H1 (cell line): Measurements from ENCODE around the gene SCNN1A. TPM values are rescaled to one million over a fixed set of nuclear protein-coding genes. Genes with fewer than 3 reads are reported as not detected.

ENCODE experiments used
- CTCF ChIA-PET: fragments of 300-600 bp; sonication (Branson Sonifier 250); formaldehyde crosslinking; loops from one replicate; lab custom pipeline; 2021; ENCODE audit not compliant: partially characterized antibody; lab: Charles Lee
- POLR2A ChIA-PET: fragments of 300-600 bp; sonication (Branson Sonifier 250); formaldehyde crosslinking; loops from one replicate; lab custom pipeline; 2021; ENCODE audit warnings: inconsistent platforms; ENCODE audit not compliant: partially characterized antibody; lab: Charles Lee
- DNase-seq, 2 experiments: peaks; one replicate each; pipeline versions ENCODE4 v3.0.0 to v3.0.0-alpha.2; 2010 to 2022; ENCODE audit warnings: low spot score in 2 of 2, low read depth in 1 of 2, mixed read lengths in 1 of 2
- FAIRE-seq: peaks from 2 replicates; lab custom pipeline; 2011; peaks lifted over from hg19 to GRCh38; lab: Jason Lieb, UNC
- H2AFZ ChIP-seq: 2 replicates; pipeline ENCODE4 v1.8.1; 2012; ENCODE audit warnings: low read length, inconsistent platforms
- H2AK5ac ChIP-seq: 2 replicates; pipeline ENCODE4 v1.6.1; 2013; ENCODE audit warnings: low read depth, low read length
- H2BK120ac ChIP-seq: replicated peaks from 2 replicates; pipeline ENCODE3; 2013; ENCODE audit warnings: low read depth, low read length, inconsistent platforms
- H2BK12ac ChIP-seq: 2 replicates; pipeline ENCODE4 v1.6.1; 2013; ENCODE audit warnings: low read depth, low read length
- H2BK15ac ChIP-seq: 2 replicates; pipeline ENCODE4 v1.6.1; 2013; ENCODE audit warnings: low read length
- H2BK20ac ChIP-seq: 2 replicates; pipeline ENCODE4 v1.6.1; 2013; ENCODE audit warnings: low read length
- H2BK5ac ChIP-seq: 2 replicates; pipeline ENCODE4 v1.6.1; 2013; ENCODE audit warnings: low read depth, low read length
- H3K14ac ChIP-seq: 2 replicates; pipeline ENCODE4 v1.6.1; 2013; ENCODE audit warnings: inconsistent platforms; ENCODE audit not compliant: insufficient read length
- H3K18ac ChIP-seq: 2 replicates; pipeline ENCODE4 v1.6.1; 2013; ENCODE audit warnings: low read length; ENCODE audit errors: extremely low read depth
- H3K23ac ChIP-seq: 2 replicates; pipeline ENCODE4 v1.6.1; 2013; ENCODE audit warnings: inconsistent platforms; ENCODE audit not compliant: insufficient read length
- H3K23me2 ChIP-seq: 2 replicates; pipeline ENCODE4 v1.6.1; 2013; ENCODE audit warnings: low read depth, low read length
- H3K27ac ChIP-seq: 2 replicates; pipeline ENCODE4 v1.6.1; 2011; ENCODE audit warnings: low read depth, low read length, inconsistent platforms
- H3K27me3 ChIP-seq, 4 experiments: replicated peaks in 1 of 4; 1 replicate in 1 of 4; 2 replicates in 3 of 4; pipeline versions ENCODE4 v1.6.1 to v1.8.1; 2011 to 2013; ENCODE audit warnings: low read length in 3 of 4, mild to moderate bottlenecking in 3 of 4, inconsistent platforms in 2 of 4, mixed read lengths in 2 of 4, moderate library complexity in 1 of 4; ENCODE audit not compliant: control insufficient read depth in 3 of 4, insufficient read depth in 3 of 4; ENCODE audit errors: extremely low read depth in 1 of 4
- H3K36me3 ChIP-seq, 4 experiments: 2 replicates each; pipeline versions ENCODE4 v1.6.1 to v1.8.1; 2011 to 2013; ENCODE audit warnings: mild to moderate bottlenecking in 4 of 4, low read length in 3 of 4, moderate library complexity in 2 of 4, control low read depth in 1 of 4, inconsistent platforms in 1 of 4; ENCODE audit not compliant: insufficient read depth in 4 of 4, control insufficient read depth in 2 of 4
- H3K4ac ChIP-seq: replicated peaks from 2 replicates; pipeline ENCODE3; 2013; ENCODE audit warnings: low read length, low read depth, mixed read lengths, inconsistent platforms; ENCODE audit not compliant: insufficient read length
- H3K4me1 ChIP-seq, 4 experiments: replicated peaks in 1 of 4; 1 replicate in 1 of 4; 2 replicates in 3 of 4; pipeline versions ENCODE4 v1.6.1 to v1.8.1; 2011 to 2013; ENCODE audit warnings: low read length in 3 of 4, inconsistent platforms in 2 of 4, mixed read lengths in 1 of 4; ENCODE audit not compliant: insufficient read depth in 4 of 4, control insufficient read depth in 3 of 4
- H3K4me2 ChIP-seq, 2 experiments: 2 replicates each; pipeline versions ENCODE4 v1.6.1 to v1.8.1; 2011 to 2013; ENCODE audit warnings: low read depth in 2 of 2, low read length in 2 of 2, control low read depth in 1 of 2, inconsistent platforms in 1 of 2, mild to moderate bottlenecking in 1 of 2; ENCODE audit not compliant: insufficient read depth in 1 of 2
- H3K4me3 ChIP-seq, 4 experiments: fragments of 200-600, 300-600 bp in 1 of 4; sonication (generic), shearing (Covaris generic), sonication (Bioruptor Twin) in 1 of 4; 2 replicates each; pipeline versions ENCODE4 v1.5.1 to v1.8.1; 2011 to 2016; ENCODE audit warnings: low read length in 4 of 4, low read depth in 3 of 4, control low read depth in 2 of 4, inconsistent platforms in 2 of 4, mild to moderate bottlenecking in 2 of 4, mixed read lengths in 1 of 4, moderate library complexity in 1 of 4; ENCODE audit not compliant: insufficient read depth in 2 of 4; ENCODE audit errors: extremely low read depth in 1 of 4
- H3K56ac ChIP-seq: replicated peaks from 2 replicates; pipeline ENCODE3; 2013; ENCODE audit warnings: low read depth, mild to moderate bottlenecking, mixed read lengths, low read length, inconsistent platforms; ENCODE audit not compliant: insufficient read length
- H3K79me1 ChIP-seq: 2 replicates; pipeline ENCODE4 v1.6.1; 2013; ENCODE audit warnings: low read depth, low read length, control low read depth
- H3K79me2 ChIP-seq, 2 experiments: 2 replicates each; pipeline versions ENCODE4 v1.6.1 to v1.8.1; 2012 to 2013; ENCODE audit warnings: low read length in 2 of 2, mild to moderate bottlenecking in 2 of 2, inconsistent platforms in 1 of 2; ENCODE audit not compliant: insufficient read depth in 2 of 2, control insufficient read depth in 1 of 2
- H3K9ac ChIP-seq, 4 experiments: replicated peaks in 1 of 4; 1 replicate in 1 of 4; 2 replicates in 3 of 4; pipeline versions ENCODE4 v1.6.1 to v1.8.1; 2011 to 2013; ENCODE audit warnings: low read depth in 3 of 4, low read length in 3 of 4, control low read depth in 2 of 4, mild to moderate bottlenecking in 2 of 4, moderate library complexity in 2 of 4, inconsistent platforms in 1 of 4; ENCODE audit errors: extremely low read depth in 1 of 4
- H3K9me3 ChIP-seq, 2 experiments: 2 replicates each; pipeline versions ENCODE4 v1.6.1 to v1.8.1; 2012 to 2013; ENCODE audit warnings: mild to moderate bottlenecking in 2 of 2, moderate library complexity in 2 of 2, control low read depth in 1 of 2, inconsistent platforms in 1 of 2, low read depth in 1 of 2, low read length in 1 of 2, mixed read lengths in 1 of 2; ENCODE audit not compliant: insufficient read depth in 2 of 2
- H4K20me1 ChIP-seq, 2 experiments: replicated peaks in 1 of 2; 2 replicates each; pipeline versions ENCODE3 to v1.8.1; 2011 to 2013; ENCODE audit warnings: inconsistent platforms in 2 of 2, low read length in 2 of 2, mild to moderate bottlenecking in 1 of 2; ENCODE audit not compliant: insufficient read depth in 2 of 2, control insufficient read depth in 1 of 2
- H4K5ac ChIP-seq: 2 replicates; pipeline ENCODE4 v1.6.1; 2013; ENCODE audit warnings: low read length, low read depth, mixed read lengths, inconsistent platforms; ENCODE audit not compliant: insufficient read length
- H4K8ac ChIP-seq: 2 replicates; pipeline ENCODE4 v1.8.0; 2013; ENCODE audit warnings: mild to moderate bottlenecking, moderate library complexity, low read length, inconsistent platforms; ENCODE audit not compliant: insufficient read depth; ENCODE audit errors: extremely low read depth
- H4K91ac ChIP-seq: replicated peaks from 2 replicates; pipeline ENCODE3; 2013; ENCODE audit warnings: low read length, mixed read lengths, inconsistent platforms; ENCODE audit not compliant: insufficient read length
- NRF1 ChIP-seq: IDR thresholded peaks from 2 replicates; pipeline ENCODE4 v1.6.1; 2011; ENCODE audit warnings: mild to moderate bottlenecking, low read depth, low read length, improper control_type of control experiment
- SP2 ChIP-seq: IDR thresholded peaks from 2 replicates; pipeline ENCODE4 v1.6.1; 2012; ENCODE audit warnings: mild to moderate bottlenecking, low read length, inconsistent platforms
- TEAD4 ChIP-seq: IDR thresholded peaks from 2 replicates; pipeline ENCODE4 v1.6.1; 2012; ENCODE audit warnings: low read depth, low read length, inconsistent platforms, mixed read lengths
- WGBS, 2 experiments: shearing (Covaris generic) in 1 of 2; methylation state at CpG; one replicate each; pipeline versions ENCODE4 v1.1.6 to v1.1.7; 2013 to 2015; ENCODE audit warnings: low lambda C conversion rate in 2 of 2, mixed read lengths in 2 of 2, inconsistent platforms in 1 of 2, low coverage in 1 of 2, missing lambda C conversion rate in 1 of 2; ENCODE audit not compliant: insufficient replicate concordance in 2 of 2, insufficient coverage in 1 of 2, insufficient read length in 1 of 2; ENCODE audit errors: extremely low coverage in 1 of 2, missing lambda C conversion rate in 1 of 2; 5-methylcytosine and 5-hydroxymethylcytosine counted together
- polyA plus RNA-seq, 7 experiments: library from polyadenylated mRNA; depleted of rRNA in 3 of 7; stranded (reverse) in 5 of 7; unstranded in 2 of 7; fragments of >200 nt in 5 of 7; fragments of 200-250 nt in 2 of 7; gene quantifications; 1 replicate in 5 of 7; 2 replicates in 1 of 7; 4 replicates in 1 of 7; pipeline versions ENCODE4 v1.2.1 to v1.2.3, GENCODE V29; 2011 to 2013; ENCODE audit warnings: missing spikeins in 2 of 7, mixed read lengths in 2 of 7
- total RNA-seq: library from RNA; stranded (reverse); fragmentation: NEBNext Ultra II Directional; extraction: Animal tissue kit (Norgen Biotek cat#: 25700); gene quantifications from 2 replicates; pipeline ENCODE4 v1.2.1, GENCODE V29; 2021

Gene SCNN1A
- total and polyA plus RNA-seq, 2 of the 8 experiments (the other 6 are each of a cell fraction or from before 2014, with no cell fraction given) = 85.5 to 156 TPM

DNA sequence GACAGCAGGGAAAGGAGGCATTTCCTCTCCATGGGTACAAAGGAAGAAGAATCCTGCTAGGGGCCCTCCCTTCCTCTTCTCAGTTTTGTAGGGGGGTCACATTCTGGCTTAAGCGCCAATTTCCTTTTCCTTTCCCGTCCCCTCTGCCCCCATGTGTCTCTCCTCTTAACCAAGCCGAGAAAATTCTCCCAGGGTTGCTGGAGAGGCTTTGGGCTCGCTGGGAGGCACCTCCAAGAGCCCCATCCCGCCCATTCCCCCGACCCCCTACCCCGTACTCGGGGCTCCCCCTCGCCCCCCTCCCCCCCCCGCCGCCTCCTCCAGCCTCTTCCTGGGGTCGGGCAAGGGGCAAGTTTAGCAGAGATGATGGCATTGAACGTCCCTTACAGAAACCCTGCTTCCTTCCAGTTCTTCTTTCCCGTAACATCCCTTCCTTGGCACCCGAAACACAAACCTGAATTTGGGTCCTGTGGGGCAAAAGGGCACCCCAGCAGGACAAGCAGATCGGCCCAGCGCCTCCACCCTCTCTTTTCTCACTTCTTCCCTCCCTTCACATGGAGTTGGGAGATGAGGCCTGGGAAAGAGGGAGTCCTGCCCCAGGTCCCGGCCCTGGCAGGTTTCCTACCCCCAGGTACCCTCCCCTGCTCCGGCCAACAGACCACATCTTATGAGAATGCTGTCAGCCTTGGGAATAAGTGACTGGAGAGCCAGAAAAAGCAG lies 51.2 kb downstream of the SCNN1A start:
- Histone ChIP-seq H3K4ac (peak overlapping the region; percentile 45), H3K27me3 (no peaks in the 10 kb centered on the region), H3K14ac (no peak overlapping the region), H3K36me3 (peaks cover 10 to 36% (median 17%) of the 10 kb centered on the region in 4 experiments; a peak in 7 of 8 replicates), H3K18ac (peak overlapping the region; percentile 99), H3K79me1 (peaks cover 3% of the 10 kb centered on the region), H3K79me2 (no peaks in the 10 kb centered on the region), H2BK15ac (peak overlapping the region; percentile 95; the same call in 1 of the 2 replicates), H3K4me1 (peaks cover 13 to 44% (median 31%) of the 10 kb centered on the region in 4 experiments), H4K20me1 (no peaks in the 10 kb centered on the region), H2AFZ (no peak overlapping the region), H4K5ac (peak overlapping the region; percentile 77), H3K4me2 (peak overlapping the region; percentile 68 to 74), H2BK20ac (peak overlapping the region; percentile 86; the same call in 1 of the 2 replicates), H2BK5ac (peak overlapping the region; percentile 98; the same call in 1 of the 2 replicates), H3K56ac (peak overlapping the region; percentile 70), H3K9ac (0 out of 7 replicates have a peak overlapping the region, but pooled peaks of 1 of the 4 experiments have one; percentile 11), H3K27ac (peak overlapping the region; percentile 89), H3K9me3 (no peaks in the 10 kb centered on the region), H4K8ac (0 out of 2 replicates have a peak overlapping the region, but pooled peaks have one; percentile 42), H2BK12ac (peak overlapping the region; percentile 91; the same call in 1 of the 2 replicates), H3K23me2 (peaks cover 4% of the 10 kb centered on the region; the same call in 1 of the 2 replicates), H2BK120ac (peak overlapping the region; percentile 81), H2AK5ac (peak overlapping the region; percentile 82), H3K4me3 (peak overlapping the region in 2 of 4 experiments; percentile 6 to 48; a peak in 3 of 8 replicates), H4K91ac (peak overlapping the region; percentile 96), H3K23ac (no peak overlapping the region)
- TF ChIP-seq SP2 (no peak), TEAD4 (no peak), NRF1 (no peak)
- 49% methylated on average over 8 of the region's 19 CpGs; no CpG with 5 or more reads in 1 of the 2 experiments for WGBS, 2 experiments
- DNase-seq = no peak
- POLR2A ChIA-PET = interaction anchor here (0.9 to 17.5 kb wide), 8 partner anchors 12 to 210 kb away, joined by 3 to 286 read pairs (median 4); partner anchors contain the start of genes GAPDH, SCNN1A, TNFRSF1A and VAMP1
- no peak for FAIRE-seq
- CTCF ChIA-PET = interaction anchor here (0.8 to 7.8 kb wide), 10 partner anchors 9 to 140 kb away, joined by 3 to 109 read pairs (median 12); partner anchors contain the start of genes SCNN1A and TNFRSF1A
